Measurements from ENCODE around the gene TBC1D3D.
"Not testable (repeated sequence)": the region's sequence is repeated elsewhere in the genome, so short reads cannot be mapped to it uniquely, and the experiment has no call there.

Gene TBC1D3D

GRCh38 chr17:38003676-38004075, at the start of gene TBC1D3D:
Gene TBC1D3D, plus strand, starts transcription at chr17:38003976. Its CDS starts 1,585 bp downstream, at chr17:38005561.
- not testable (repeated sequence) for DNase-seq

GRCh38 chr17:37988960-37989359, 14.8 kb upstream of the TBC1D3D start, which contains the start of gene TBC1D3L:
Gene TBC1D3L, minus strand, starts transcription at chr17:37989060. Its CDS starts 1,540 bp downstream, at chr17:37987520.
- not testable (repeated sequence) for DNase-seq
